Mesenchymal stem cell (in vitro differentiated cells and primary cell): Measurements from ENCODE around the gene HPCAL1.

Source experiments
- DNase-seq: peaks from one replicate; pipeline ENCODE4 v3.0.0-alpha.2; 2013
- H2AFZ ChIP-seq: one replicate; pipeline ENCODE4 v1.6.1; 2013; ENCODE audit warnings: low read depth, mild to moderate bottlenecking, control low read depth, inconsistent platforms, low read length, moderate library complexity
- H2AK5ac ChIP-seq: 2 replicates; pipeline ENCODE4 v1.6.1; 2013; ENCODE audit warnings: low read length, moderate library complexity, mild to moderate bottlenecking, inconsistent platforms; ENCODE audit not compliant: severe bottlenecking
- H2BK120ac ChIP-seq: one replicate; pipeline ENCODE4 v1.6.1; 2013; ENCODE audit warnings: low read depth, mild to moderate bottlenecking, inconsistent platforms, low read length, moderate library complexity
- H2BK12ac ChIP-seq, 2 experiments: one replicate each; pipeline ENCODE4 v1.6.1; 2013; ENCODE audit warnings: inconsistent platforms in 2 of 2, low read length in 2 of 2, mild to moderate bottlenecking in 2 of 2, moderate library complexity in 2 of 2, control low read depth in 1 of 2
- H2BK15ac ChIP-seq: one replicate; pipeline ENCODE4 v1.6.1; 2013; ENCODE audit warnings: mild to moderate bottlenecking, low read depth, inconsistent platforms; ENCODE audit not compliant: poor library complexity, severe bottlenecking
- H2BK5ac ChIP-seq: 2 replicates; pipeline ENCODE4 v1.6.1; 2013; ENCODE audit warnings: low read depth, mild to moderate bottlenecking, low read length, control low read depth, inconsistent platforms; ENCODE audit not compliant: poor library complexity, severe bottlenecking
- H3K14ac ChIP-seq, 2 experiments: one replicate each; pipeline ENCODE4 v1.6.1; 2013; ENCODE audit warnings: inconsistent platforms in 2 of 2, low read length in 2 of 2, control low read depth in 1 of 2, mild to moderate bottlenecking in 1 of 2, moderate library complexity in 1 of 2
- H3K18ac ChIP-seq, 2 experiments: one replicate each; pipeline ENCODE4 v1.6.1; 2013; ENCODE audit warnings: inconsistent platforms in 2 of 2, low read length in 2 of 2, control low read depth in 1 of 2, low read depth in 1 of 2, mild to moderate bottlenecking in 1 of 2
- H3K23ac ChIP-seq, 2 experiments: one replicate each; pipeline ENCODE4 v1.6.1; 2013; ENCODE audit warnings: inconsistent platforms in 2 of 2, low read length in 2 of 2, mild to moderate bottlenecking in 2 of 2, moderate library complexity in 2 of 2, control low read depth in 1 of 2
- H3K27ac ChIP-seq: 2 replicates; pipeline ENCODE4 v1.5.1; 2013; ENCODE audit warnings: mild to moderate bottlenecking, moderate library complexity, low read length, control low read depth, inconsistent platforms; ENCODE audit not compliant: poor library complexity, severe bottlenecking
- H3K27me3 ChIP-seq, 2 experiments: 2 replicates each; pipeline versions ENCODE4 v1.6.1 to v1.7.0; 2013; ENCODE audit warnings: low read length in 2 of 2, mild to moderate bottlenecking in 2 of 2, moderate library complexity in 2 of 2, control low read depth in 1 of 2, inconsistent platforms in 1 of 2; ENCODE audit not compliant: control insufficient read depth in 1 of 2, insufficient read depth in 1 of 2
- H3K36me3 ChIP-seq, 2 experiments: 2 replicates each; pipeline versions ENCODE4 v1.6.1 to v1.7.0; 2013; ENCODE audit warnings: low read length in 2 of 2, control low read depth in 1 of 2, inconsistent platforms in 1 of 2, low read depth in 1 of 2, mild to moderate bottlenecking in 1 of 2; ENCODE audit not compliant: insufficient read depth in 2 of 2, control insufficient read depth in 1 of 2
- H3K4ac ChIP-seq, 2 experiments: one replicate each; pipeline ENCODE4 v1.6.1; 2013; ENCODE audit warnings: inconsistent platforms in 2 of 2, low read length in 2 of 2, mild to moderate bottlenecking in 2 of 2, moderate library complexity in 2 of 2, control low read depth in 1 of 2, low read depth in 1 of 2
- H3K4me1 ChIP-seq: 2 replicates; pipeline ENCODE4 v1.6.1; 2013; ENCODE audit warnings: low read depth, low read length, control low read depth; ENCODE audit not compliant: control insufficient read depth, insufficient read depth
- H3K4me2 ChIP-seq: 2 replicates; pipeline ENCODE4 v1.6.1; 2013; ENCODE audit warnings: low read length, mild to moderate bottlenecking, inconsistent platforms; ENCODE audit not compliant: poor library complexity, severe bottlenecking
- H3K4me3 ChIP-seq, 2 experiments: 2 replicates each; pipeline versions ENCODE4 v1.5.1 to v1.7.0; 2013; ENCODE audit warnings: low read length in 2 of 2, mild to moderate bottlenecking in 2 of 2, control low read depth in 1 of 2, low read depth in 1 of 2; ENCODE audit not compliant: insufficient read depth in 1 of 2
- H3K79me1 ChIP-seq: replicated peaks from 2 replicates; pipeline ENCODE4 v1.6.1; 2013; ENCODE audit warnings: mild to moderate bottlenecking, control low read depth, low read length, inconsistent platforms; ENCODE audit not compliant: poor library complexity, severe bottlenecking
- H3K9ac ChIP-seq: 2 replicates; pipeline ENCODE4 v1.7.0; 2013; ENCODE audit warnings: mild to moderate bottlenecking, low read length, moderate library complexity
- H3K9me3 ChIP-seq: 2 replicates; pipeline ENCODE4 v1.7.0; 2013; ENCODE audit warnings: mild to moderate bottlenecking, low read length; ENCODE audit not compliant: control insufficient read depth
- H4K8ac ChIP-seq: one replicate; pipeline ENCODE4 v1.6.1; 2013; ENCODE audit warnings: inconsistent platforms, mild to moderate bottlenecking, low read length, moderate library complexity
- H4K91ac ChIP-seq: one replicate; pipeline ENCODE4 v1.6.1; 2013; ENCODE audit warnings: mild to moderate bottlenecking, low read length, inconsistent platforms
- WGBS: methylation state at CpG from one replicate; pipeline ENCODE4 v1.1.7; 2013; ENCODE audit warnings: mixed read lengths; 5-methylcytosine and 5-hydroxymethylcytosine counted together

The HPCAL1 gene

GRCh38 chr2:10255189-10256030 is 47.3 kb upstream of the HPCAL1 start:
- no peak overlapping the region for H3K4me2 ChIP-seq
- no peak overlapping the region for H3K14ac ChIP-seq
- H3K79me1 ChIP-seq: no peaks in the 10 kb centered on the region
- no peak overlapping the region for H2BK120ac ChIP-seq
- no peak overlapping the region for H2BK15ac ChIP-seq
- H2AK5ac ChIP-seq: no peak overlapping the region
- H3K4me1 ChIP-seq: peaks cover 10% of the 10 kb centered on the region
- no peak overlapping the region for H3K27ac ChIP-seq
- 81% methylated on average over 17 of the region's 18 CpGs for WGBS
- no peaks in the 10 kb centered on the region for H3K36me3 ChIP-seq
- no peak overlapping the region for H4K91ac ChIP-seq
- no peak overlapping the region for H4K8ac ChIP-seq
- H3K23ac ChIP-seq: no peak overlapping the region
- no peak overlapping the region for H3K4me3 ChIP-seq
- no peak overlapping the region for H3K18ac ChIP-seq
- peaks cover 10% of the 10 kb centered on the region for H3K9me3 ChIP-seq
- no peak for DNase-seq
- H2AFZ ChIP-seq: no peak overlapping the region
- H3K27me3 ChIP-seq: peaks cover 3 to 54% of the 10 kb centered on the region in 2 experiments
- H3K9ac ChIP-seq: no peak overlapping the region
- H2BK5ac ChIP-seq: no peak overlapping the region
- no peak overlapping the region for H3K4ac ChIP-seq
- no peak overlapping the region for H2BK12ac ChIP-seq

DNA sequence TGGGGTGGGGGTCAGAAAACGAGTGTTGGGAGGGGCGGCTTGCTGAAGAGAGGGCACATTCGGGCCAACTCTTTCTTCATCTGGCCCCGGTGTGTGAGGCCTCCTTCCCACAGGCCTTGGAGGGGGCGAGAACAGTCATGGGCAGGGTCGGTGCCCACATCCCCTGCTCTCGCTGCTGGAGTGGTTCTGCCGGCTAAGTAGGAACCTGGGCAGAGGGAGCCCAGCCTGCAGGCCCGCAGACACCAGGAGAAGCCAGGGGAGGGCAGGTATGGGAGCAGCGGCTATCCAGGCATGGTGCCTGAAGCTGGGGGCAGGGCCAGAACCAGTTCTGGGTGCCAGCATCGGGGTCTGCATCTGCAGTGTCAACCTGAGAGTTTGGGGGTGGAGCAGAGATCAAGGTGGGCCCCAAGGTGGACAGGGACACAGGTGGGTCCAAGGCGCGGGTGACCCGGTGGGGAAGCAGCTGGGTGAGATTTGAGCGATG is 46.6 kb upstream of the HPCAL1 start:
- no peak overlapping the region for H3K4me3 ChIP-seq
- peaks cover 4% of the 10 kb centered on the region for H3K9me3 ChIP-seq
- no peak overlapping the region for H3K14ac ChIP-seq
- H2BK12ac ChIP-seq: no peak overlapping the region
- no peak overlapping the region for H2BK120ac ChIP-seq
- no peak overlapping the region for H3K4ac ChIP-seq
- H3K36me3 ChIP-seq: no peaks in the 10 kb centered on the region
- no peak overlapping the region for H3K23ac ChIP-seq
- no peak overlapping the region for H2BK5ac ChIP-seq
- H3K4me2 ChIP-seq: no peak overlapping the region
- H3K9ac ChIP-seq: no peak overlapping the region
- no peak overlapping the region for H2BK15ac ChIP-seq
- no peak overlapping the region for H3K27ac ChIP-seq
- H2AK5ac ChIP-seq: no peak overlapping the region
- peaks cover 10% of the 10 kb centered on the region for H3K4me1 ChIP-seq
- H3K18ac ChIP-seq: no peak overlapping the region
- H4K91ac ChIP-seq: no peak overlapping the region
- no peak overlapping the region for H2AFZ ChIP-seq
- H3K79me1 ChIP-seq: no peaks in the 10 kb centered on the region
- DNase-seq: no peak
- WGBS: 78% methylated on average over 15 of the region's 15 CpGs
- H4K8ac ChIP-seq: no peak overlapping the region
- peaks cover 3 to 54% of the 10 kb centered on the region in 2 experiments for H3K27me3 ChIP-seq

DNA sequence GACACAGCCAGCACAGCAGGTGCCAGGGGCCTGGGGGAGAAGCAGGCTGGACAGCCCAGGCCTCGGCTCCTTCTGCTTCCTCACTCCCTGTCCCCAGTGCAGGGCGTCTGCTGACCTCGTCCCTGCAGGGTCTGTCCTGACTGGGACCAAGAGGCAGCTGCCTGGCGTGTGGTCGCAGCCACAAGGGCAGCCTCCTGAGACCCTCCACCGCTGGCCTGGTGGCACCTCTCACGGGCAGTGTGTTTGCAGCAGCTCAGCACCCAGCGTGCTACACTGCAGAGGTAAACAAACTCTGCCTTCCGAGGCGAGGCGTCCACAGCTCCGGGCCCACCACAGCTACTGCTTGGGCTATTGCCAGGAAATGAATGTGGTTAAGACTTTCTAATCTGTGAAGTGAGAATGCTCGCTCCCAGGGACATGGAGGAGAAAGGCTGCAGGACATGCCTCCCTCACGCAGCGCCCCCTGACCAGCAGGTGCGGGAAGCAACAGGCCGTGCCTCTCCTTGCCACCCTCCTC is 46.1 kb upstream of the HPCAL1 start:
- no peak overlapping the region for H2BK5ac ChIP-seq
- H2BK120ac ChIP-seq: no peak overlapping the region
- DNase-seq: no peak
- H3K9me3 ChIP-seq: peaks cover 3% of the 10 kb centered on the region
- H2AFZ ChIP-seq: no peak overlapping the region
- no peak overlapping the region for H2BK12ac ChIP-seq
- H3K4ac ChIP-seq: no peak overlapping the region
- no peaks in the 10 kb centered on the region for H3K79me1 ChIP-seq
- no peak overlapping the region for H3K14ac ChIP-seq
- no peak overlapping the region for H3K27ac ChIP-seq
- H4K8ac ChIP-seq: no peak overlapping the region
- H3K4me1 ChIP-seq: peaks cover 10% of the 10 kb centered on the region
- no peak overlapping the region for H3K23ac ChIP-seq
- no peak overlapping the region for H3K18ac ChIP-seq
- WGBS: 92% methylated on average over 17 of the region's 17 CpGs
- no peak overlapping the region for H2AK5ac ChIP-seq
- H3K27me3 ChIP-seq: peaks cover 3 to 59% of the 10 kb centered on the region in 2 experiments
- H3K4me3 ChIP-seq: no peak overlapping the region
- H3K4me2 ChIP-seq: no peak overlapping the region
- H3K9ac ChIP-seq: no peak overlapping the region
- peak overlapping the region; percentile 16 for H4K91ac ChIP-seq
- no peak overlapping the region for H2BK15ac ChIP-seq
- no peaks in the 10 kb centered on the region for H3K36me3 ChIP-seq

DNA sequence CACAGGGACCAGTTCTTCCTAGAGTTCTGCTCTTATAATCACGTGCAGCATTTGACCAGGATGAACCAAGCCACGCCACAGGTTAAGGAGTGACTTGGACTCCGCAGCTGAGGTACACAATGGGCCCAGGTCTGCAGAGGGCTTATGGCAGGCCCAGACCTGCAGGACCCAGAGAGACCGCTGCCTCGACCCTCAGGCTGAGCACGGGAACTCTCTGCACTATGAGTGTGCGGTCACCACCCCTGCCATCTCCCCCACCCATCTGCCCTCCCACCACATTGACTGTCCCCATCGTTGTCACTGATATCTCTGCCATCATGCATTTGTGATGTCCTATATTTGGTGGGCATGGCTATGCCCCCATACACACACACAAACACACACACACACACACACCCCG is 45.7 kb upstream of the HPCAL1 start:
- Histone ChIP-seq H3K4me2 (no peak overlapping the region), H2BK5ac (no peak overlapping the region), H3K4ac (no peak overlapping the region), H3K23ac (no peak overlapping the region), H3K36me3 (no peaks in the 10 kb centered on the region), H3K4me1 (peaks cover 10% of the 10 kb centered on the region), H3K14ac (no peak overlapping the region), H4K91ac (peak overlapping the region; percentile 16), H3K9ac (no peak overlapping the region), H2BK120ac (no peak overlapping the region), H2BK15ac (no peak overlapping the region), H2BK12ac (no peak overlapping the region), H3K27me3 (peaks cover 3 to 64% of the 10 kb centered on the region in 2 experiments), H3K27ac (no peak overlapping the region), H2AK5ac (no peak overlapping the region), H4K8ac (no peak overlapping the region), H3K9me3 (no peaks in the 10 kb centered on the region), H3K18ac (no peak overlapping the region), H2AFZ (no peak overlapping the region), H3K79me1 (no peaks in the 10 kb centered on the region), H3K4me3 (no peak overlapping the region)
- no peak for DNase-seq
- 87% methylated on average over 9 of the region's 9 CpGs for WGBS
